ENCODE measurements around the gene LAMB1. TPM values are rescaled to one million over a fixed set of nuclear protein-coding genes. Genes with fewer than 3 reads are reported as not detected.
A peak's percentile ranks its signal among the peaks of the same experiment; 100 is the strongest.
"Not testable (repeated sequence)": the region's sequence is repeated elsewhere in the genome, so short reads cannot be mapped to it uniquely, and the experiment has no call there.

The LAMB1 gene
- total RNA-seq, 1 donor from 2014 or later, result 29.1 TPM

- ATAC-seq (no peak), DNase-seq (ENCODE audit: low spot score) (no peak)
Measured at GRCh38 chr7:107973861-107974260, 29.1 kb downstream of the LAMB1 start.

- ATAC-seq (peak; percentile 23), DNase-seq (ENCODE audit: low spot score) (no peak)
Measured at GRCh38 chr7:107972941-107973376, 30.0 kb downstream of the LAMB1 start.

GRCh38 chr7:107972075-107972482 lies 30.9 kb downstream of the LAMB1 start:
- ATAC-seq (peak; percentile 79), DNase-seq (ENCODE audit: low spot score) (no peak)

- DNase-seq (ENCODE audit: low spot score) (no peak), ATAC-seq (peak; percentile 12)
Measured at GRCh38 chr7:107971613-107972012, 31.3 kb downstream of the LAMB1 start.

GRCh38 chr7:107971100-107971499 lies 31.9 kb downstream of the LAMB1 start:
- no peak for ATAC-seq

GRCh38 chr7:107969856-107970255 lies 33.1 kb downstream of the LAMB1 start:
- DNase-seq (ENCODE audit: low spot score) (no peak), ATAC-seq (no peak)

More at GRCh38 chr7:107971100-107971499, 31.9 kb downstream of the LAMB1 start:
- no peak for DNase-seq (ENCODE audit: low spot score)

- no peak for ATAC-seq
- DNase-seq (ENCODE audit: low spot score), result no peak
Measured at GRCh38 chr7:107968449-107968848, 34.5 kb downstream of the LAMB1 start.

GRCh38 chr7:107967420-107967819 lies 35.5 kb downstream of the LAMB1 start:
- ATAC-seq (peak; percentile 87), DNase-seq (ENCODE audit: low spot score) (no peak)

GRCh38 chr7:107966711-107967110 lies 36.2 kb downstream of the LAMB1 start:
- DNase-seq (ENCODE audit: low spot score) (no peak), ATAC-seq (no peak)

- DNase-seq (ENCODE audit: low spot score) (no peak), ATAC-seq (no peak)
Measured at GRCh38 chr7:107964510-107964909, 38.5 kb downstream of the LAMB1 start.

GRCh38 chr7:107962817-107963216 lies 40.1 kb downstream of the LAMB1 start:
- ATAC-seq (no peak), DNase-seq (ENCODE audit: low spot score) (no peak)

- peak; percentile 63 for DNase-seq (ENCODE audit: low spot score)
Measured at GRCh38 chr7:107961405-107961804, 41.6 kb downstream of the LAMB1 start.

GRCh38 chr7:107960272-107960671 lies 42.7 kb downstream of the LAMB1 start:
- DNase-seq (ENCODE audit: low spot score), result no peak
- ATAC-seq, result no peak

More at GRCh38 chr7:107961405-107961804, 41.6 kb downstream of the LAMB1 start:
- peak; percentile 55 for ATAC-seq

GRCh38 chr7:107959527-107959898 lies 43.4 kb downstream of the LAMB1 start:
- ATAC-seq (no peak), DNase-seq (ENCODE audit: low spot score) (no peak)

- peak; percentile 71 for ATAC-seq
Measured at GRCh38 chr7:107958764-107959526, 44.0 kb downstream of the LAMB1 start.

GRCh38 chr7:107957436-107957835 lies 45.5 kb downstream of the LAMB1 start:
- DNase-seq (ENCODE audit: low spot score), result no peak
- no peak for ATAC-seq

More at GRCh38 chr7:107958764-107959526, 44.0 kb downstream of the LAMB1 start:
- no peak for DNase-seq (ENCODE audit: low spot score)

GRCh38 chr7:107956950-107957349 lies 46.0 kb downstream of the LAMB1 start:
- not testable (repeated sequence) for DNase-seq (ENCODE audit: low spot score); ATAC-seq

- ATAC-seq (no peak), DNase-seq (ENCODE audit: low spot score) (no peak)
Measured at GRCh38 chr7:107955394-107955793, 47.6 kb downstream of the LAMB1 start.

GRCh38 chr7:107953924-107954303 lies 49.0 kb downstream of the LAMB1 start:
- DNase-seq (ENCODE audit: low spot score), result peak; percentile 55
- peak; percentile 76 for ATAC-seq

GRCh38 chr7:107953265-107953923 lies 49.6 kb downstream of the LAMB1 start:
- ATAC-seq (no peak), DNase-seq (ENCODE audit: low spot score) (no peak)

- ATAC-seq (peak; percentile 24), DNase-seq (ENCODE audit: low spot score) (no peak)
Measured at GRCh38 chr7:107951896-107952295, 51.1 kb downstream of the LAMB1 start.

GRCh38 chr7:107951172-107951787 lies 51.7 kb downstream of the LAMB1 start:
- ATAC-seq (peak; percentile 62), DNase-seq (ENCODE audit: low spot score) (peak; percentile 57)

Measured in left lobe of liver (tissue), 2 donors.